ENCODE measurements around the gene MANSC1. TPM values are rescaled to one million over a fixed set of nuclear protein-coding genes. Genes with fewer than 3 reads are reported as not detected.

MANSC1 gene
- total and polyA plus RNA-seq, 12 donors, result 3.9 to 25.3 (median 16.3) TPM

DNA sequence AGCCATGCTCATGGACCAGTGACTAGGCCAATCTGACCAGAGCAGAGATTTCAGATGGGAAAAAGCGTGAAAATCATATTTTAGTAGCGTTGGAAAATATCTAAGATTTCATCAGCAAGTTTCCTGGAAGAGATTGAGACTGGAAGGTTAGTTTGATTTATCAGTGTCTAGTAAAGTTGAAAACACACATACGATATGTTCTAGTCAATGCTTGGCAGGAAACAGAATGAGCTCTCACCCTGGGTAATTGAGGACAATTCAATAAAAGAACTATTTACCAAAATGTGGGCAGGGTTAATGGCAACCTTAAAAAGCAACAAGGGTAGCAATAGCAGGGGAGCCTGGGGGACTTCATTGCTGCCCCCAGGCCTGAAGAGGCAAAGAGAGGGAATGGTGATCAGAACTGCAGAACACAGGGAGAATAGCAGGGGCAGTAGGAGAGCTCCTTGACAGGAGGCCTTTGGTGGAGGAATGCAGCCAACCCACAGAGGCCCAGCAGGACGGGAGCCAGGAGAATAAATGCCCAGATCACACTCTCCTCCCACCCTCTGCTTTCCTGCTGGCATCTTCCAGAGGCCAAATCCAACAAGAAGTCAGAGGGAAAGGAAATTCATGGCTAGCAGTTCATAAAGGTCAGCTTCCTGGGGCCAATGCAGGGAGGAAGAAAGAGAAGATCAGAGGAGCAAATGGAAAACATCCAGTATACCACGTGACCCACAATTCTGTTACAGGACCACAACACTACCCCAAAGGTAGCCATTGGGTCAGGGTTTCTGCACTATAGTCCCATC, 55.6 kb downstream of the MANSC1 start:
- Histone ChIP-seq H3K36me3 (replicated peaks in 1 of 2) (no peaks in the 10 kb centered on the region), H3K4me1 (replicated peaks in 1 of 2) (no peaks in the 10 kb centered on the region), H3K27me3 (no peaks in the 10 kb centered on the region), H3K9me3 (replicated peaks in 1 of 3) (no peaks in the 10 kb centered on the region), H3K4me3 (no peak overlapping the region), H3K27ac (peak overlapping the region in 1 of 5 donors; percentile 31)
- 56 to 84% (median 68%) methylated on average over 5 of the region's 5 CpGs for WGBS, 4 donors
- DNase-seq, result no peak
- TF ChIP-seq, protein P1, sequence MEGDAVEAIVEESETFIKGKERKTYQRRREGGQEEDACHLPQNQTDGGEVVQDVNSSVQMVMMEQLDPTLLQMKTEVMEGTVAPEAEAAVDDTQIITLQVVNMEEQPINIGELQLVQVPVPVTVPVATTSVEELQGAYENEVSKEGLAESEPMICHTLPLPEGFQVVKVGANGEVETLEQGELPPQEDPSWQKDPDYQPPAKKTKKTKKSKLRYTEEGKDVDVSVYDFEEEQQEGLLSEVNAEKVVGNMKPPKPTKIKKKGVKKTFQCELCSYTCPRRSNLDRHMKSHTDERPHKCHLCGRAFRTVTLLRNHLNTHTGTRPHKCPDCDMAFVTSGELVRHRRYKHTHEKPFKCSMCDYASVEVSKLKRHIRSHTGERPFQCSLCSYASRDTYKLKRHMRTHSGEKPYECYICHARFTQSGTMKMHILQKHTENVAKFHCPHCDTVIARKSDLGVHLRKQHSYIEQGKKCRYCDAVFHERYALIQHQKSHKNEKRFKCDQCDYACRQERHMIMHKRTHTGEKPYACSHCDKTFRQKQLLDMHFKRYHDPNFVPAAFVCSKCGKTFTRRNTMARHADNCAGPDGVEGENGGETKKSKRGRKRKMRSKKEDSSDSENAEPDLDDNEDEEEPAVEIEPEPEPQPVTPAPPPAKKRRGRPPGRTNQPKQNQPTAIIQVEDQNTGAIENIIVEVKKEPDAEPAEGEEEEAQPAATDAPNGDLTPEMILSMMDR (IDR thresholded peaks at IDR 0.05), result no peak
- no peak for TF ChIP-seq POLR2A (IDR thresholded peaks at IDR 0.05)
- intact Hi-C loops (cut with DNase I), result no loop called here

DNA sequence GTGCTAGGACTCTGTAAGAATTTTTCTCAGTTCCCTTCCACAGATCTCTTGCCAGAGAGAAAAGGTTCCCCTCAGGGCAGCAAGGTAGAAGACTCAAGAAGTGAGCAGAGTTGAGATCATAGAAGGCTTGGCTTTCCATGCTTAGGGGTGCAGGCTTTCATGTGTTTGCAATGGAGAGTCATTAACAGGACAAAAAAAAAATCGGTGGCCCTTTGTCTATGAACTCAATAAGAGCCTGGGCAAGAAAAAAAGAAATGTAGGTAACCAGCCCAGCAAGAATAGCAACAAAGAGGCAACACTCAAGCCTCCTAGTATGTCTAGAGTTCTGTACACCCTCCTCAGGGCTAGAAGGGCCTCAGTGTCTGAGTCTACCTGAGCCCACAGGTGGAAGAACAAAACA, 59.8 kb downstream of the MANSC1 start:
- no peak overlapping the region for H3K4me3 ChIP-seq
- no peak overlapping the region for H3K27ac ChIP-seq
- DNase-seq, result no peak
- TF ChIP-seq, protein P1 (IDR thresholded peaks at IDR 0.05), result no peak
- no peak for TF ChIP-seq POLR2A (IDR thresholded peaks at IDR 0.05)
- no peaks in the 10 kb centered on the region for H3K27me3 ChIP-seq
- intact Hi-C loops (cut with DNase I), result no loop called here
- H3K9me3 ChIP-seq (replicated peaks in 1 of 3), result no peaks in the 10 kb centered on the region
- H3K4me1 ChIP-seq (replicated peaks in 1 of 2), result no peaks in the 10 kb centered on the region
- WGBS, 4 donors, result 64 to 81% (median 71%) methylated on average over 1 of the region's 1 CpG
- no peaks in the 10 kb centered on the region for H3K36me3 ChIP-seq (replicated peaks in 1 of 2)

DNA sequence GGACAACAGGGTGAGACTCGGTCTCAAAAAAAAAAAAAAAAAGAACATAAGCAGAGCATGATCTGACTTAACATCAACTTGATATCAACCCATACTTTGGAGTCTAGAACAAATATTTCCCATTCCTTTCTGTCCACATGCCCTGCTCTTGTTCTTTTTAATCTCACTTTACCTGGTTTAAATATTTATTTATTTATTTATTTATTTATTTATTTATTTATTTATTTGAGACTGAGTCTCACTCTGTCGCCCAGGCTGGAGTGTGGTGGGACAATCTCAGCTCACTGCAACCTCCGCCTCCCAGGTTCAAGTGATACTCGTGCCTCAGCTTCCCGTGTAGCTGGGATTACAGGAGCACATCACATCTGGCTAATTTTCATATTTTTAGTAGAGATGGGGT, 63.6 kb downstream of the MANSC1 start:
- H3K36me3 ChIP-seq (replicated peaks in 1 of 2), result no peaks in the 10 kb centered on the region
- peaks cover 13 to 23% of the 10 kb centered on the region in 2 donors for H3K4me1 ChIP-seq (replicated peaks in 1 of 2)
- intact Hi-C loops (cut with DNase I), result no loop called here
- H3K27me3 ChIP-seq, result no peaks in the 10 kb centered on the region
- peak in 1 of 7 donors; percentile 14 for DNase-seq
- H3K27ac ChIP-seq, result no peak overlapping the region
- no peaks in the 10 kb centered on the region for H3K9me3 ChIP-seq (replicated peaks in 1 of 3)
- 94 to 95% (median 95%) methylated on average over 5 of the region's 5 CpGs for WGBS, 4 donors
- H3K4me3 ChIP-seq, result no peak overlapping the region
- no peak for TF ChIP-seq POLR2A (IDR thresholded peaks at IDR 0.05)
- TF ChIP-seq, protein P1 (IDR thresholded peaks at IDR 0.05), result no peak

DNA sequence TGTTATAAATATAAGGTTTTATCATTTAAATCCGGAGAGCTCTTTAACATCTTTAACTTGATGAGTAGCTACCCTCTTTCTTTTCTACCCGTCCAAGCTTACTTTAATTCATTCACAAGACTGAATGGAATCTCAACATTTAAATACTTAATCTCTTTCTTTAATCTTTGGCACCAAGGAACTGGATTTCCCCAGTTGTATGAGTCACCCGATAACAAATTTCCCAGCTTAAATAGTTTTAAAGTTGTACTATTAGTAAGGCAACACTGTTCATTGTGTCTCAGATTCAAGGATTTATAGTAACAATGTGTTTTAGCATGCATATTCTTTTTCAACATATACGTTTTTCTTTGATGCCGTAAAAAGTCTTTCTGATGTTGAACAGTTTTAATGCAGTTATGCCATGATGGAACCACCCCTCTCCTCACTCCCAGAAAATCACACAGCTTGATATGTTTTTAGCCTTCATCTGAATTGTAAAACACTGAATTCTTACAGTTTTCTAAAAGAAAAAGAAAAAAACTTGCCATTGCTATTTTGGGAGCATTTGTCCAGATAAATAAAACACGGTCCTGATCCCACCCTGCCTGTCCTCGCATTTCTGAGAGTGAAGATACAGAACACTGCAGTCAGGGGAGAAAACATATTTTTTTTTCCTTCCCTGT, 67.1 kb downstream of the MANSC1 start:
- peaks cover 13 to 23% of the 10 kb centered on the region in 2 donors for H3K4me1 ChIP-seq (replicated peaks in 1 of 2)
- no peaks in the 10 kb centered on the region for H3K36me3 ChIP-seq (replicated peaks in 1 of 2)
- intact Hi-C loops (cut with DNase I), result no loop called here
- H3K27me3 ChIP-seq, result no peaks in the 10 kb centered on the region
- no peak for TF ChIP-seq POLR2A (IDR thresholded peaks at IDR 0.05)
- TF ChIP-seq, protein P1 (IDR thresholded peaks at IDR 0.05), result no peak
- H3K4me3 ChIP-seq, result no peak overlapping the region
- no peak for DNase-seq
- no peaks in the 10 kb centered on the region for H3K9me3 ChIP-seq (replicated peaks in 1 of 3)
- peak overlapping the region in 2 of 5 donors; percentile 37 to 47 for H3K27ac ChIP-seq
- WGBS, 4 donors, result 30 to 32% (median 31%) methylated on average over 7 of the region's 7 CpGs
